Spleen (tissue), 11 donors: Measurements from ENCODE around the gene TMEM69. TPM values are rescaled to one million over a fixed set of nuclear protein-coding genes. Genes with fewer than 3 reads are reported as not detected.

Source experiments
- DNase-seq: peaks from one replicate; pipeline ENCODE4 v3.0.0-alpha.2; 2020
- H3K27ac ChIP-seq, 8 donors: fragments of 200-600 bp; sonication (generic) in 7 of 8; 1 replicate in 4 of 8; 2 replicates in 4 of 8; pipeline versions ENCODE4 v1.5.0 to v1.8.0; 2016 to 2021; ENCODE audit warnings: inconsistent platforms in 4 of 8, mild to moderate bottlenecking in 4 of 8, moderate library complexity in 1 of 8
- H3K27me3 ChIP-seq, 7 donors: fragments of 200-600 bp; sonication (generic) in 6 of 7; replicated peaks in 1 of 7; 1 replicate in 4 of 7; 2 replicates in 3 of 7; pipeline versions ENCODE4 v1.5.0 to v1.8.0; 2016 to 2021; ENCODE audit warnings: inconsistent platforms in 3 of 7, mild to moderate bottlenecking in 1 of 7
- H3K36me3 ChIP-seq, 6 donors: fragments of 200-600 bp; sonication (generic) in 5 of 6; 1 replicate in 4 of 6; 2 replicates in 2 of 6; pipeline versions ENCODE4 v1.5.0 to v1.8.0; 2016 to 2021; ENCODE audit warnings: inconsistent platforms in 2 of 6
- H3K4me1 ChIP-seq, 6 donors: fragments of 200-600 bp; sonication (generic) in 5 of 6; 1 replicate in 3 of 6; 2 replicates in 3 of 6; pipeline versions ENCODE4 v1.5.0 to v1.8.0; 2016 to 2021; ENCODE audit warnings: inconsistent platforms in 3 of 6
- H3K4me3 ChIP-seq, 8 donors: fragments of 200-600 bp; sonication (generic) in 7 of 8; 1 replicate in 4 of 8; 2 replicates in 4 of 8; pipeline versions ENCODE4 v1.5.0 to v1.8.0; 2016 to 2021; ENCODE audit warnings: inconsistent platforms in 4 of 8, mild to moderate bottlenecking in 4 of 8, moderate library complexity in 2 of 8
- H3K9me3 ChIP-seq, 8 donors: fragments of 200-600 bp; sonication (generic) in 7 of 8; 1 replicate in 4 of 8; 2 replicates in 4 of 8; pipeline versions ENCODE4 v1.5.0 to v1.8.0; 2016 to 2021; ENCODE audit warnings: inconsistent platforms in 4 of 8
- CTCF ChIP-seq, 11 experiments: fragments of 200-600 bp in 7 of 11; fragments of 450-650 bp in 4 of 11; sonication (generic) in 4 of 11; IDR thresholded peaks in 8 of 11; conservative IDR thresholded peaks in 3 of 11; 1 replicate in 7 of 11; 2 replicates in 4 of 11; pipeline versions ENCODE4 v1.4.0 to v1.8.0; 2016 to 2021; ENCODE audit warnings: antibody characterized with exemption in 11 of 11, inconsistent platforms in 4 of 11, mild to moderate bottlenecking in 1 of 11
- POLR2A ChIP-seq, 3 donors: fragments of 450-650 bp; IDR thresholded peaks; one replicate each; pipeline ENCODE4 v1.5.1; 2017; ENCODE audit warnings: antibody characterized with exemption in 3 of 3, mild to moderate bottlenecking in 1 of 3
- POLR2AphosphoS5 ChIP-seq, 3 donors: sonication (generic); formaldehyde crosslinking; IDR thresholded peaks; one replicate each; pipeline ENCODE4 v1.5.1; 2017; ENCODE audit warnings: antibody characterized with exemption in 3 of 3
- WGBS, 5 donors: extraction: QIAGEN DNeasy Blood & Tissue Kit in 3 of 5; methylation state at CpG; one replicate each; pipeline versions ENCODE4 v1.1.5 to v1.1.7; 2013 to 2018; 5-methylcytosine and 5-hydroxymethylcytosine counted together
- intact Hi-C: fragments of 100-400 bp; cut with DNase I; formaldehyde crosslinking; loops from one replicate; pipeline ENCODE4 v1.15.0; 2023; ENCODE audit warnings: low total_unique reads
- polyA plus RNA-seq, 3 donors: library from polyadenylated mRNA; stranded (reverse); fragments of 200-250 nt; gene quantifications; one replicate each; pipeline ENCODE4 v1.2.1, GENCODE V29; 2013
- total RNA-seq, 7 donors: library from RNA; depleted of rRNA in 3 of 7; stranded (reverse); fragments of >200 nt in 3 of 7; fragmentation: NEBNext Ultra II Directional in 4 of 7; extraction: Animal tissue kit (Norgen Biotek cat#: 25700) in 4 of 7; gene quantifications; one replicate each; pipeline versions ENCODE4 v1.1.0 to v1.2.1, GENCODE V29; 2016 to 2021
- donor health status: healthy with polysubstance abuse.
- donor health status: DM: no; HTN: no; CAD: no; lungs with moderate emphysema.
- donor health status: DM: no; HTN: no; CAD: no.
- donor health status: Bipolar disorder and iron deficiency.
- donor health status: healthy.
- donor health status: DM: no; HTN: no; CAD: no.
- donor health status: DM: yes; HTN: yes; CAD: no.

The TMEM69 gene
- total and polyA plus RNA-seq, 10 donors: 16.4 to 32.7 (median 20.3) TPM

DNA sequence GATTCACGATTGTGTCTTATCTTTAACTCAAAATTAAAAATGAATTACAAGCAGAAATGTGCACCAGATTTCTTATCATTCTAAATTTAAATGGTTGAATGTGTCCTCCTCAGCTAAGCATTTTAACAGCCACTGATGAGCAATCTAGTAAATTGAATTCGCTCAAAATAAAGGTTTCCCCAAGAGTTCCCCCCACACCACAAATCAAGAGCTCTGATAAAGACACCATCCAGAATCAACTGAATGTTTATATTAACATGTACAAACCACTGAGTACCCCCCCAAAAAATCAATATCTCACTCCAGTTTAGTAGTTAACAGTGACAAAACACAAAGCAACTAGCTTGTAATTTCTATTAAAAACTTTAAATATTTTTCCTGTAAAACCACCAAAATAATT is 3.6 kb upstream of the TMEM69 start:
- no peaks in the 10 kb centered on the region for H3K36me3 ChIP-seq
- peaks cover 52 to 82% (median 73%) of the 10 kb centered on the region in 6 donors for H3K4me1 ChIP-seq
- whole genome bisulfite sequencing, 5 donors: 35 to 70% (median 55%) methylated on average over 2 of the region's 2 CpGs
- no peaks in the 10 kb centered on the region for H3K9me3 ChIP-seq
- H3K4me3 ChIP-seq: peak overlapping the region in 5 of 8 donors; percentile 79 to 96 (median 93)
- TF ChIP-seq POLR2A (IDR thresholded peaks at IDR 0.05): no peak
- no peak for TF ChIP-seq POLR2AphosphoS5 (IDR thresholded peaks at IDR 0.05)
- no peak for TF ChIP-seq CTCF (IDR thresholded peaks at IDR 0.05 in 8 of 11, conservative IDR thresholded peaks at IDR 0.05 in 3 of 11)
- intact Hi-C loops: no loop called here
- H3K27ac ChIP-seq: no peak overlapping the region
- H3K27me3 ChIP-seq: no peaks in the 10 kb centered on the region
- no peak for DNase-seq

DNA sequence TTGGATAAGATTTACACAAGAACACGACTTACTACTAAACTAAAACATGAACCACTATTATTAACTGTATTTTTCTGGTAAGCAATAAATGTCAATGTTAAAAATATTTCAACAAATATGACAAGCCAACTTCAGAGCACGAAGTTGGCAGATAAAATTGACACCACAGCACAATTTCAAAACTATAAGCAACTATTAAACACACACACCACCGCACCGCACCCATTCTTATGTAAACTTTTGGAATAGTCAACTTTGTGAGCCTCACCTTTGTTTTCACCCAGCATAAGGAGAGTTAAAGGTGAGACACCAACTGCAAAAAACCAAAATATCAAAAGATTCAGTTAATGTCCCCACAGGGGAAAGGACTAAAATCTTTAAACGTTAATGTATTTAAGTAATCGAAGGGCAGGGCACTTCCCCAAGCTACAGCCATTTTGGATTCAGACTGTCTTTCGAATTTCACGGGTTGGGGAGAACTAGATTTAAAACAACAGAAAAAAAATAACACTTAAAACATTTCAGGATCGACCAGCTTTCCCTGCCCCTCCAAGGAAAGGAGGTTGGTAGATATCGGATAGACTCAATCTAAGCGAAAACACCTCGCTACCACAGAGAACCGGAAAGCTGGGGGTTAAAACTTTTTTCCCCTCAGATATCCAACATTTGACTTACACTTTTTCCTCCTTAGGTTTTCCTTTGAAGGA is 2.5 kb upstream of the TMEM69 start:
- Histone ChIP-seq H3K36me3 (peaks cover 0 to 5% (median 0%) of the 10 kb centered on the region in 6 donors), H3K27ac (peak overlapping the region; percentile 93 to 100 (median 98)), H3K4me3 (peak overlapping the region; percentile 79 to 97 (median 94)), H3K9me3 (no peaks in the 10 kb centered on the region), H3K27me3 (no peaks in the 10 kb centered on the region), H3K4me1 (peaks cover 52 to 82% (median 72%) of the 10 kb centered on the region in 6 donors)
- intact Hi-C loops: no loop called here
- DNase-seq: no peak
- WGBS, 5 donors: 0 to 1% (median 1%) methylated on average over 13 of the region's 13 CpGs
- TF ChIP-seq CTCF (IDR thresholded peaks at IDR 0.05 in 8 of 11, conservative IDR thresholded peaks at IDR 0.05 in 3 of 11): no peak
- no peak for TF ChIP-seq POLR2A (IDR thresholded peaks at IDR 0.05)
- TF ChIP-seq POLR2AphosphoS5 (IDR thresholded peaks at IDR 0.05): no peak

DNA sequence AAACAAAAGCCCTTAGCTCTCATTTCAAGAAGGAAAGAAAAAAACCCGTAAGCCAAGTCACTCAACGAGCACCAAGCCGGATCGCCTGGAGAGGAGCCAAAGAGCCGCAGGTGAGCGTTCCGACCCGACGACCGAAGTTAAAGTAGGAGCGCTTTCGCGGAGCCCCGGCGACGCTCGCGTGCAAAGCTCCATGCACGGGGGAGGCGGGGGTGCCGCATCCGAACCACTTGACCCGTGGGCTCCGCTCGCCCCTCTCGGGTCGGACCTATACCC is 2.0 kb upstream of the TMEM69 start:
- DNase-seq: peak; percentile 94
- H3K4me1 ChIP-seq: peaks cover 47 to 80% (median 67%) of the 10 kb centered on the region in 6 donors
- H3K9me3 ChIP-seq: no peaks in the 10 kb centered on the region
- peaks cover 0 to 7% (median under 1%) of the 10 kb centered on the region in 6 donors for H3K36me3 ChIP-seq
- peak overlapping the region; percentile 93 to 100 (median 98) for H3K27ac ChIP-seq
- WGBS, 5 donors: 0 to 1% (median 0%) methylated on average over 23 to 27 of the region's 27 CpGs
- TF ChIP-seq POLR2A (IDR thresholded peaks at IDR 0.05) (no peak), POLR2AphosphoS5 (IDR thresholded peaks at IDR 0.05) (no peak), CTCF (IDR thresholded peaks at IDR 0.05 in 8 of 11, conservative IDR thresholded peaks at IDR 0.05 in 3 of 11) (no peak)
- H3K4me3 ChIP-seq: peak overlapping the region; percentile 79 to 97 (median 94)
- intact Hi-C loops: no loop called here
- H3K27me3 ChIP-seq: no peaks in the 10 kb centered on the region

- Histone ChIP-seq H3K4me3 (peak within 1 kb of the TSS; percentile 79 to 97 (median 94)), H3K9me3 (no peaks in the 10 kb centered on the region), H3K27ac (peak within 1 kb of the TSS; percentile 93 to 100 (median 98)), H3K36me3 (peaks cover 0 to 12% (median 3%) of the 10 kb centered on the region in 6 donors), H3K4me1 (peaks cover 45 to 79% (median 62%) of the 10 kb centered on the region in 6 donors), H3K27me3 (no peaks in the 10 kb centered on the region)
- intact Hi-C loops: no loop called here
- peak; percentile 100 for DNase-seq
- 0 to 1% (median 0%) methylated on average over 29 to 52 of the region's 52 CpGs for WGBS, 5 donors
- peak; percentile 85 to 91 (median 88) for TF ChIP-seq POLR2AphosphoS5 (IDR thresholded peaks at IDR 0.05)
- peak in 3 of 11 experiments; percentile 1 to 28 (median 25) for TF ChIP-seq CTCF (IDR thresholded peaks at IDR 0.05 in 8 of 11, conservative IDR thresholded peaks at IDR 0.05 in 3 of 11)
- peak in 1 of 3 donors; percentile 33 for TF ChIP-seq POLR2A (IDR thresholded peaks at IDR 0.05)
These were observed 1.5 kb upstream of the TMEM69 start, which contains the start of gene GPBP1L1 for GRCh38 chr1:45686288-45687013. TSS of gene GPBP1L1 (minus strand) at chr1:45686533. CDS start at chr1:45659087, 27,446 bp downstream.
